Measurements from ENCODE around the gene CLIC3. TPM values are rescaled to one million over a fixed set of nuclear protein-coding genes. Genes with fewer than 3 reads are reported as not detected.

CLIC3 gene
- total and polyA plus RNA-seq, 2 donors (not counting 1 experiment from before 2014, with no cell fraction given): 1.1 to 1.9 TPM

DNA sequence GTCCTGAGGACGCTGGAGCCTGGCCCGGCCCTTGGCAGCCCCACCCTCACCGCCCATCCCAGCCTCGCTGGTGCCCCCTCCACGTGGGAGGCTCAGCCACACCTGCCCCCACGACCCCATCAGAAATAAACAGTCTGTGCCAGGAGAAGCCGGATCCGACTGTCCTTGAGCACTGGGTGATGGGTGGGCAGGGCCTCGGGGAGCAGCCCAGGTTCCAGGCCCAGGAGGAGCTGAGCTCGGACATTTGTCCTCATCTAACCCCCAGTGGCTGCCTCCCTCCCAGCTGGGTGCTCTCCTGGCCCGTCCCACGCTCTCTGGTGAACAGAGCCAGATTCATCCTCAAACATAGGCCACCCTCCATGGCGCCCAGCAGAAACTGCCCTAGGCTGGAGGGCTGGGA is 23.6 kb downstream of the CLIC3 start:
- no peak overlapping the region for H3K27ac Mint-ChIP-seq
- Histone ChIP-seq H4K20me1 (ENCODE audit: control insufficient read depth, insufficient read depth, low read length, poor library complexity, severe bottlenecking) (no peaks in the 10 kb centered on the region), H3K9ac (ENCODE audit: low read length) (no peak overlapping the region), H3K27ac (ENCODE audit: low read length in 2 of 2) (no peak overlapping the region), H3K79me2 (ENCODE audit: control insufficient read depth, insufficient read depth, low read length) (no peaks in the 10 kb centered on the region), H3K36me3 (replicated peaks in 1 of 2; ENCODE audit: control extremely low read depth in 1 of 2, control insufficient read depth in 1 of 2, extremely low read depth in 1 of 2, insufficient read depth in 2 of 2, low read length in 1 of 2) (no peaks in the 10 kb centered on the region), H3K4me1 (ENCODE audit: control insufficient read depth in 2 of 2, insufficient read depth in 2 of 2, low read length in 2 of 2) (no peaks in the 10 kb centered on the region), H2AFZ (ENCODE audit: insufficient read depth, low read depth, low read length, poor library complexity, severe bottlenecking) (no peak overlapping the region), H3K4me3 (ENCODE audit: control extremely low read depth in 1 of 5, extremely low read depth in 1 of 5, insufficient read depth in 1 of 5, low read depth in 2 of 5, low read length in 4 of 5) (no peak overlapping the region), H3K9me3 (ENCODE audit: control extremely low read depth in 1 of 3, control insufficient read depth in 2 of 3, insufficient read depth in 1 of 3, low read length in 2 of 3) (no peaks in the 10 kb centered on the region), H3K4me2 (replicated peaks; ENCODE audit: low read depth, low read length, poor library complexity, severe bottlenecking) (no peak overlapping the region), H3K27me3 (replicated peaks in 1 of 4; ENCODE audit: control extremely low read depth in 1 of 4, control insufficient read depth in 3 of 4, insufficient read depth in 4 of 4, low read length in 3 of 4) (peaks cover 0 to 23% (median 3%) of the 10 kb centered on the region in 4 experiments)
- no peak overlapping the region for H3K4me3 Mint-ChIP-seq
- TF ChIP-seq CTCF (IDR thresholded peaks at IDR 0.05): no peak
- no peak for TF ChIP-seq EZH2 (IDR thresholded peaks at IDR 0.05; ENCODE audit: borderline replicate concordance, insufficient read depth, low read depth, low read length, poor library complexity, severe bottlenecking)
- H3K9me3 Mint-ChIP-seq (ENCODE audit: insufficient read depth): no peaks in the 10 kb centered on the region
- intact Hi-C loops (cut with micrococcal nuclease): no loop called here
- no peak for ATAC-seq (ENCODE audit: low read depth)
- POLR2A ChIA-PET: no interaction called here
- 76% methylated on average over 12 of the region's 13 CpGs for WGBS (ENCODE audit: insufficient coverage)
- peaks cover 4% of the 10 kb centered on the region for H3K4me1 Mint-ChIP-seq
- no peak for DNase-seq
- CTCF ChIA-PET: no interaction called here
- peaks cover 6% of the 10 kb centered on the region for H3K27me3 Mint-ChIP-seq

GRCh38 chr9:136972335-136972734 is 24.0 kb downstream of the CLIC3 start:
- Histone ChIP-seq H3K4me2 (replicated peaks; ENCODE audit: low read depth, low read length, poor library complexity, severe bottlenecking) (no peak overlapping the region), H3K4me3 (ENCODE audit: control extremely low read depth in 1 of 5, extremely low read depth in 1 of 5, insufficient read depth in 1 of 5, low read depth in 2 of 5, low read length in 4 of 5) (no peak overlapping the region), H3K4me1 (ENCODE audit: control insufficient read depth in 2 of 2, insufficient read depth in 2 of 2, low read length in 2 of 2) (no peaks in the 10 kb centered on the region), H4K20me1 (ENCODE audit: control insufficient read depth, insufficient read depth, low read length, poor library complexity, severe bottlenecking) (no peaks in the 10 kb centered on the region), H3K79me2 (ENCODE audit: control insufficient read depth, insufficient read depth, low read length) (no peaks in the 10 kb centered on the region), H3K9me3 (ENCODE audit: control extremely low read depth in 1 of 3, control insufficient read depth in 2 of 3, insufficient read depth in 1 of 3, low read length in 2 of 3) (no peaks in the 10 kb centered on the region), H3K27ac (ENCODE audit: low read length in 2 of 2) (no peak overlapping the region), H3K36me3 (replicated peaks in 1 of 2; ENCODE audit: control extremely low read depth in 1 of 2, control insufficient read depth in 1 of 2, extremely low read depth in 1 of 2, insufficient read depth in 2 of 2, low read length in 1 of 2) (no peaks in the 10 kb centered on the region), H2AFZ (ENCODE audit: insufficient read depth, low read depth, low read length, poor library complexity, severe bottlenecking) (no peak overlapping the region), H3K9ac (ENCODE audit: low read length) (no peak overlapping the region), H3K27me3 (replicated peaks in 1 of 4; ENCODE audit: control extremely low read depth in 1 of 4, control insufficient read depth in 3 of 4, insufficient read depth in 4 of 4, low read length in 3 of 4) (peaks cover 0 to 19% (median 3%) of the 10 kb centered on the region in 4 experiments)
- H3K4me1 Mint-ChIP-seq: peaks cover 3% of the 10 kb centered on the region
- no peak overlapping the region for H3K4me3 Mint-ChIP-seq
- ChIA-PET CTCF (no interaction called here), POLR2A (no interaction called here)
- DNase-seq: no peak
- H3K27ac Mint-ChIP-seq: no peak overlapping the region
- WGBS (ENCODE audit: insufficient coverage): 86% methylated on average over 11 of the region's 11 CpGs
- H3K27me3 Mint-ChIP-seq: peaks cover 6% of the 10 kb centered on the region
- TF ChIP-seq CTCF (IDR thresholded peaks at IDR 0.05) (no peak), EZH2 (IDR thresholded peaks at IDR 0.05; ENCODE audit: borderline replicate concordance, insufficient read depth, low read depth, low read length, poor library complexity, severe bottlenecking) (no peak)
- intact Hi-C loops (cut with micrococcal nuclease): no loop called here
- no peaks in the 10 kb centered on the region for H3K9me3 Mint-ChIP-seq (ENCODE audit: insufficient read depth)
- ATAC-seq (ENCODE audit: low read depth): no peak

Data from B cell (primary cell).